Subcutaneous abdominal adipose tissue (tissue), 5 donors: ENCODE data around the gene CARD14.

Source experiments
- H3K27ac ChIP-seq: one replicate; pipeline ENCODE4 v1.7.0; 2013; ENCODE audit warnings: low read depth, mild to moderate bottlenecking, inconsistent platforms, low read length, moderate library complexity
- H3K27me3 ChIP-seq, 5 donors: one replicate each; pipeline ENCODE4 v1.7.0; 2013; ENCODE audit warnings: low read length in 5 of 5, inconsistent platforms in 1 of 5; ENCODE audit not compliant: control insufficient read depth in 5 of 5, insufficient read depth in 4 of 5
- H3K36me3 ChIP-seq, 5 donors: one replicate each; pipeline ENCODE4 v1.7.0; 2013; ENCODE audit warnings: low read length in 5 of 5; ENCODE audit not compliant: control insufficient read depth in 5 of 5, insufficient read depth in 5 of 5
- H3K4me1 ChIP-seq, 5 donors: one replicate each; pipeline ENCODE4 v1.7.0; 2013; ENCODE audit warnings: low read length in 5 of 5, mild to moderate bottlenecking in 3 of 5, moderate library complexity in 1 of 5; ENCODE audit not compliant: control insufficient read depth in 5 of 5, insufficient read depth in 5 of 5
- H3K4me3 ChIP-seq, 5 donors: one replicate each; pipeline ENCODE4 v1.7.0; 2013; ENCODE audit warnings: low read length in 5 of 5, low read depth in 1 of 5
- H3K9ac ChIP-seq, 5 donors: one replicate each; pipeline ENCODE4 v1.7.0; 2013; ENCODE audit warnings: low read length in 5 of 5, mild to moderate bottlenecking in 4 of 5, moderate library complexity in 3 of 5
- H3K9me3 ChIP-seq, 5 donors: one replicate each; pipeline ENCODE4 v1.7.0; 2013; ENCODE audit warnings: low read length in 5 of 5; ENCODE audit not compliant: control insufficient read depth in 5 of 5
- donor health status: healthy.
- donor health status: healthy.
- donor health status: healthy.
- donor health status: healthy.
- donor health status: healthy.

Gene CARD14

GRCh38 chr17:80214012-80214877, 44.4 kb downstream of the CARD14 start:
- Histone ChIP-seq H3K9ac (no peak overlapping the region), H3K27ac (no peak overlapping the region), H3K4me1 (peaks cover 0 to 14% (median 4%) of the 10 kb centered on the region in 5 donors), H3K9me3 (no peaks in the 10 kb centered on the region), H3K27me3 (no peaks in the 10 kb centered on the region), H3K4me3 (no peak overlapping the region), H3K36me3 (peaks cover 2 to 87% (median 69%) of the 10 kb centered on the region in 5 donors)

- Histone ChIP-seq H3K27me3 (no peaks in the 10 kb centered on the region), H3K27ac (no peak overlapping the region), H3K4me3 (no peak overlapping the region), H3K9ac (no peak overlapping the region), H3K36me3 (peaks cover 2 to 81% (median 63%) of the 10 kb centered on the region in 5 donors), H3K4me1 (peaks cover 2 to 20% (median 10%) of the 10 kb centered on the region in 5 donors), H3K9me3 (no peaks in the 10 kb centered on the region)
These were observed 45.0 kb downstream of the CARD14 start for GRCh38 chr17:80214878-80215210.

- H3K9ac ChIP-seq = peak overlapping the region in 1 of 5 donors; percentile 25
- H3K9me3 ChIP-seq = no peaks in the 10 kb centered on the region
- H3K4me3 ChIP-seq = no peak overlapping the region
- peaks cover 2 to 33% (median 21%) of the 10 kb centered on the region in 5 donors for H3K4me1 ChIP-seq
- H3K36me3 ChIP-seq = peaks cover 0 to 62% (median 43%) of the 10 kb centered on the region in 5 donors
- no peaks in the 10 kb centered on the region for H3K27me3 ChIP-seq
- H3K27ac ChIP-seq = no peak overlapping the region
These were observed 46.9 kb downstream of the CARD14 start for GRCh38 chr17:80216473-80217456.

GRCh38 chr17:80217703-80218362, 48.0 kb downstream of the CARD14 start:
- H3K36me3 ChIP-seq = peaks cover 0 to 52% (median 35%) of the 10 kb centered on the region in 5 donors
- H3K27ac ChIP-seq = no peak overlapping the region
- H3K9me3 ChIP-seq = no peaks in the 10 kb centered on the region
- H3K9ac ChIP-seq = peak overlapping the region in 1 of 5 donors; percentile 25
- peaks cover 2 to 33% (median 22%) of the 10 kb centered on the region in 5 donors for H3K4me1 ChIP-seq
- H3K27me3 ChIP-seq = no peaks in the 10 kb centered on the region
- no peak overlapping the region for H3K4me3 ChIP-seq

- H3K36me3 ChIP-seq = peaks cover 0 to 52% (median 35%) of the 10 kb centered on the region in 5 donors
These were observed 48.6 kb downstream of the CARD14 start for GRCh38 chr17:80218391-80218790.

GRCh38 chr17:80219013-80219762, 49.4 kb downstream of the CARD14 start:
- H3K4me1 ChIP-seq = peaks cover 4 to 28% (median 22%) of the 10 kb centered on the region in 5 donors
- H3K27me3 ChIP-seq = no peaks in the 10 kb centered on the region
- peak overlapping the region; percentile 69 to 95 (median 89) for H3K4me3 ChIP-seq
- peaks cover 0 to 45% (median 28%) of the 10 kb centered on the region in 5 donors for H3K36me3 ChIP-seq
- H3K27ac ChIP-seq = peak overlapping the region; percentile 83
- H3K9ac ChIP-seq = peak overlapping the region; percentile 26 to 96 (median 83)
- H3K9me3 ChIP-seq = no peaks in the 10 kb centered on the region

More at GRCh38 chr17:80218391-80218790, 48.6 kb downstream of the CARD14 start:
- no peaks in the 10 kb centered on the region for H3K27me3 ChIP-seq
- no peak overlapping the region for H3K4me3 ChIP-seq
- no peaks in the 10 kb centered on the region for H3K9me3 ChIP-seq
- H3K4me1 ChIP-seq = peaks cover 2 to 30% (median 22%) of the 10 kb centered on the region in 5 donors
- no peak overlapping the region for H3K27ac ChIP-seq
- H3K9ac ChIP-seq = no peak overlapping the region

GRCh38 chr17:80219763-80220053, 49.9 kb downstream of the CARD14 start:
- peak overlapping the region; percentile 69 to 95 (median 89) for H3K4me3 ChIP-seq
- H3K9me3 ChIP-seq = no peaks in the 10 kb centered on the region
- H3K4me1 ChIP-seq = peaks cover 4 to 28% (median 22%) of the 10 kb centered on the region in 5 donors
- H3K27me3 ChIP-seq = no peaks in the 10 kb centered on the region
- H3K36me3 ChIP-seq = peaks cover 0 to 40% (median 23%) of the 10 kb centered on the region in 5 donors
- H3K27ac ChIP-seq = peak overlapping the region; percentile 83
- peak overlapping the region; percentile 12 to 96 (median 83) for H3K9ac ChIP-seq

- peak within 1 kb of the TSS; percentile 69 to 95 (median 89) for H3K4me3 ChIP-seq
- H3K36me3 ChIP-seq = peaks cover 0 to 35% (median 20%) of the 10 kb centered on the region in 5 donors
- H3K27ac ChIP-seq = peak within 1 kb of the TSS; percentile 83
- H3K4me1 ChIP-seq = peaks cover 4 to 28% (median 22%) of the 10 kb centered on the region in 5 donors
- peak within 1 kb of the TSS; percentile 26 to 96 (median 83) for H3K9ac ChIP-seq
- H3K27me3 ChIP-seq = no peaks in the 10 kb centered on the region
- H3K9me3 ChIP-seq = no peaks in the 10 kb centered on the region
These were observed 50.4 kb downstream of the CARD14 start, which contains the start of the genes SGSH and SLC26A11 for GRCh38 chr17:80220054-80220735. TSS of gene SGSH (minus strand) at chr17:80220333. CDS start at chr17:80220313, 20 bp downstream. TSS of gene SLC26A11 (plus strand) at chr17:80220427. CDS start at chr17:80221561, 1,134 bp downstream.
